Panc1 (cell line): ENCODE results near the gene ENTHD1.

Experiments used
- REST ChIP-seq, 2 experiments: IDR thresholded peaks; 2 replicates each; pipeline ENCODE4 v1.6.1; 2011 to 2012; ENCODE audit warnings: low read depth in 2 of 2, control low read depth in 1 of 2, low read length in 1 of 2, mild to moderate bottlenecking in 1 of 2, moderate library complexity in 1 of 2; ENCODE audit not compliant: insufficient read depth in 1 of 2
- TF ChIP-seq, protein P1 (sequence below): fragments of 450-650 bp; IDR thresholded peaks from 2 replicates; pipeline ENCODE4 v1.5.1; 2017; ENCODE audit warnings: mild to moderate bottlenecking

DNA sequence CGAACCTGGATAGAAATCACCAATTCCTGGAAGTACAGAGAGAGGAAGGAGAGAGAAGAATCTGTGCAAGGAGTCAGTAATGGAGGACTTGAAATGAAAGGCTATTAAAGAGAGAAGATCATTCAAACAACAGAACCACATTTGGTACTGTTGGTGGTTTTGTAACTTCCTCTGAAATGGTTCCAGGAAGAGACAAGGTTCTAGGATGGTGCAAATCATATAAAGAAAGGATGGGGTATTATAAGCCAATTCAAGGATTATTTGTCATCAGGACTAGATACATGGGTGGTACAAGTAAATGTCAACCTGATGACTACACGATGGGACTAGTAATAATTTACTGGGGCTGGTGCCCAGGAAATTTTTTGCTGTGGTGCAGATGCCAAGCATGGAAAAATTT lies 37.7 kb upstream of the ENTHD1 start:
- TF ChIP-seq, protein P1, sequence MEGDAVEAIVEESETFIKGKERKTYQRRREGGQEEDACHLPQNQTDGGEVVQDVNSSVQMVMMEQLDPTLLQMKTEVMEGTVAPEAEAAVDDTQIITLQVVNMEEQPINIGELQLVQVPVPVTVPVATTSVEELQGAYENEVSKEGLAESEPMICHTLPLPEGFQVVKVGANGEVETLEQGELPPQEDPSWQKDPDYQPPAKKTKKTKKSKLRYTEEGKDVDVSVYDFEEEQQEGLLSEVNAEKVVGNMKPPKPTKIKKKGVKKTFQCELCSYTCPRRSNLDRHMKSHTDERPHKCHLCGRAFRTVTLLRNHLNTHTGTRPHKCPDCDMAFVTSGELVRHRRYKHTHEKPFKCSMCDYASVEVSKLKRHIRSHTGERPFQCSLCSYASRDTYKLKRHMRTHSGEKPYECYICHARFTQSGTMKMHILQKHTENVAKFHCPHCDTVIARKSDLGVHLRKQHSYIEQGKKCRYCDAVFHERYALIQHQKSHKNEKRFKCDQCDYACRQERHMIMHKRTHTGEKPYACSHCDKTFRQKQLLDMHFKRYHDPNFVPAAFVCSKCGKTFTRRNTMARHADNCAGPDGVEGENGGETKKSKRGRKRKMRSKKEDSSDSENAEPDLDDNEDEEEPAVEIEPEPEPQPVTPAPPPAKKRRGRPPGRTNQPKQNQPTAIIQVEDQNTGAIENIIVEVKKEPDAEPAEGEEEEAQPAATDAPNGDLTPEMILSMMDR: no peak
- TF ChIP-seq REST (IDR thresholded peaks at IDR 0.05; ENCODE audit: insufficient read depth in 1 of 2, low read depth in 2 of 2, low read length in 1 of 2): no peak
